ENCODE data around the gene UNC119.

GRCh38 chr17:28499364-28499664 lies 53.1 kb downstream of the UNC119 start:
- TF ChIP-seq, protein P1, sequence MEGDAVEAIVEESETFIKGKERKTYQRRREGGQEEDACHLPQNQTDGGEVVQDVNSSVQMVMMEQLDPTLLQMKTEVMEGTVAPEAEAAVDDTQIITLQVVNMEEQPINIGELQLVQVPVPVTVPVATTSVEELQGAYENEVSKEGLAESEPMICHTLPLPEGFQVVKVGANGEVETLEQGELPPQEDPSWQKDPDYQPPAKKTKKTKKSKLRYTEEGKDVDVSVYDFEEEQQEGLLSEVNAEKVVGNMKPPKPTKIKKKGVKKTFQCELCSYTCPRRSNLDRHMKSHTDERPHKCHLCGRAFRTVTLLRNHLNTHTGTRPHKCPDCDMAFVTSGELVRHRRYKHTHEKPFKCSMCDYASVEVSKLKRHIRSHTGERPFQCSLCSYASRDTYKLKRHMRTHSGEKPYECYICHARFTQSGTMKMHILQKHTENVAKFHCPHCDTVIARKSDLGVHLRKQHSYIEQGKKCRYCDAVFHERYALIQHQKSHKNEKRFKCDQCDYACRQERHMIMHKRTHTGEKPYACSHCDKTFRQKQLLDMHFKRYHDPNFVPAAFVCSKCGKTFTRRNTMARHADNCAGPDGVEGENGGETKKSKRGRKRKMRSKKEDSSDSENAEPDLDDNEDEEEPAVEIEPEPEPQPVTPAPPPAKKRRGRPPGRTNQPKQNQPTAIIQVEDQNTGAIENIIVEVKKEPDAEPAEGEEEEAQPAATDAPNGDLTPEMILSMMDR (IDR thresholded peaks at IDR 0.05) = no peak
- no peak for TF ChIP-seq POLR2A (IDR thresholded peaks at IDR 0.05)

All from adrenal gland (tissue), 5 donors.